ENCODE measurements around the gene MCAT. TPM values are rescaled to one million over a fixed set of nuclear protein-coding genes. Genes with fewer than 3 reads are reported as not detected.

The MCAT gene
- total and polyA plus RNA-seq, 2 of the 4 experiments (the other 2 are of a cell fraction), result 7.3 to 19.7 TPM

GRCh38 chr22:43157874-43158546 is 14.8 kb upstream of the MCAT start:
- no TSS peak for BruUV-seq (replicated peaks)
- WGBS, 2 experiments (ENCODE audit: extremely low coverage in 2 of 2, insufficient read length in 1 of 2), result 87% methylated on average over 4 of the region's 9 CpGs; no CpG with 5 or more reads in 1 of the 2 experiments
- ATAC-seq (ENCODE audit: low read depth), result no peak

More at GRCh38 chr22:43157874-43158546, 14.8 kb upstream of the MCAT start:
- Histone ChIP-seq H3K9ac (ENCODE audit: low read depth, low read length) (no peak overlapping the region), H3K4me2 (ENCODE audit: low read depth, low read length) (no peak overlapping the region), H4K20me1 (ENCODE audit: insufficient read depth, low read length) (peaks cover 56% of the 10 kb centered on the region), H3K27ac (ENCODE audit: insufficient read depth, low read length) (no peak overlapping the region), H3K79me1 (ENCODE audit: low read depth in 1 of 2, low read length in 2 of 2) (peaks cover 20 to 67% of the 10 kb centered on the region in 2 experiments; a peak in 3 of 4 replicates), H2BK5ac (ENCODE audit: low read depth, low read length, poor library complexity, severe bottlenecking) (no peak overlapping the region), H3K4me1 (ENCODE audit: control insufficient read depth, insufficient read depth, low read length) (0 out of 2 replicates have a peak, but pooled peaks cover 1% of the 10 kb centered on the region), H4K5ac (ENCODE audit: low read depth, low read length) (no peak overlapping the region), H3K9me1 (ENCODE audit: insufficient read depth, low read length) (peaks cover 11% of the 10 kb centered on the region), H3K4ac (ENCODE audit: low read depth, low read length) (no peak overlapping the region), H2AK5ac (ENCODE audit: low read depth, low read length) (no peak overlapping the region), H3K56ac (ENCODE audit: extremely low read depth, insufficient read depth, low read length) (no peak overlapping the region), H3K9me3 (ENCODE audit: control insufficient read depth, insufficient read depth, low read length) (no peaks in the 10 kb centered on the region), H2BK20ac (ENCODE audit: low read depth, low read length) (no peak overlapping the region), H4K8ac (ENCODE audit: low read depth in 2 of 2, low read length in 2 of 2) (no peak overlapping the region), H3K27me3 (ENCODE audit: control insufficient read depth, insufficient read depth, low read length) (no peaks in the 10 kb centered on the region), H3K36me3 (ENCODE audit: control insufficient read depth, insufficient read depth, low read length) (peaks cover 23% of the 10 kb centered on the region; the same call in 1 of the 2 replicates), H3K18ac (ENCODE audit: low read depth, low read length) (no peak overlapping the region), H3K14ac (replicated peaks; ENCODE audit: low read depth, low read length) (no peak overlapping the region), H2AK9ac (replicated peaks; ENCODE audit: low read depth, low read length, poor library complexity) (no peak overlapping the region), H4K91ac (ENCODE audit: insufficient read depth, low read depth, low read length) (no peak overlapping the region), H2BK15ac (ENCODE audit: low read depth, low read length) (no peak overlapping the region), H2BK120ac (ENCODE audit: low read depth, low read length) (no peak overlapping the region), H3K4me3 (ENCODE audit: insufficient read depth, low read depth, low read length) (no peak overlapping the region), H3K23ac (ENCODE audit: low read depth, low read length) (no peak overlapping the region), H2AFZ (replicated peaks; ENCODE audit: low read length, poor library complexity) (no peak overlapping the region)
- in situ Hi-C loops (cut with MboI; ENCODE audit: low sequenced_read_pairs), result no loop called here
- intact Hi-C loops (cut with micrococcal nuclease), result no loop called here
- dilution Hi-C loops (cut with HindIII; ENCODE audit: low sequenced_read_pairs, unreplicated experiment), result no loop called here
- no peak for DNase-seq
- no peak for TF ChIP-seq BHLHE40 (IDR thresholded peaks at IDR 0.05; ENCODE audit: low read depth, low read length)
- no peak for TF ChIP-seq CEBPB (IDR thresholded peaks at IDR 0.05; ENCODE audit: low read depth, low read length)
- TF ChIP-seq MAFK (IDR thresholded peaks at IDR 0.05; ENCODE audit: low read depth, low read length), result no peak
- CTCF ChIA-PET, result interaction anchor here (1.3 kb wide), 1 partner anchor 48 kb away, joined by 3 read pairs; no protein-coding TSS in a partner anchor
- POLR2A ChIA-PET (ENCODE audit: unreplicated experiment), result no interaction called here

All from IMR-90 (cell line).